ENCODE data around the gene CYTH3. TPM values are rescaled to one million over a fixed set of nuclear protein-coding genes. Genes with fewer than 3 reads are reported as not detected.

Gene CYTH3
- total RNA-seq, 2 donors from 2014 or later: 83.8 to 89.4 TPM

- Histone ChIP-seq H3K36me3 (no peaks in the 10 kb centered on the region), H3K27ac (no peak overlapping the region), H3K4me1 (ENCODE audit: control insufficient read depth in 1 of 2, low read depth in 2 of 2) (peaks cover 2 to 19% of the 10 kb centered on the region in 2 donors), H3K9me3 (no peaks in the 10 kb centered on the region), H3K27me3 (replicated peaks; ENCODE audit: insufficient read depth) (no peaks in the 10 kb centered on the region), H3K4me3 (no peak overlapping the region)
- ATAC-seq (ENCODE audit: insufficient number of reproducible peaks, low FRiP score, low read depth) (no peak), DNase-seq (ENCODE audit: low spot score) (no peak)
- TF ChIP-seq, protein P1, sequence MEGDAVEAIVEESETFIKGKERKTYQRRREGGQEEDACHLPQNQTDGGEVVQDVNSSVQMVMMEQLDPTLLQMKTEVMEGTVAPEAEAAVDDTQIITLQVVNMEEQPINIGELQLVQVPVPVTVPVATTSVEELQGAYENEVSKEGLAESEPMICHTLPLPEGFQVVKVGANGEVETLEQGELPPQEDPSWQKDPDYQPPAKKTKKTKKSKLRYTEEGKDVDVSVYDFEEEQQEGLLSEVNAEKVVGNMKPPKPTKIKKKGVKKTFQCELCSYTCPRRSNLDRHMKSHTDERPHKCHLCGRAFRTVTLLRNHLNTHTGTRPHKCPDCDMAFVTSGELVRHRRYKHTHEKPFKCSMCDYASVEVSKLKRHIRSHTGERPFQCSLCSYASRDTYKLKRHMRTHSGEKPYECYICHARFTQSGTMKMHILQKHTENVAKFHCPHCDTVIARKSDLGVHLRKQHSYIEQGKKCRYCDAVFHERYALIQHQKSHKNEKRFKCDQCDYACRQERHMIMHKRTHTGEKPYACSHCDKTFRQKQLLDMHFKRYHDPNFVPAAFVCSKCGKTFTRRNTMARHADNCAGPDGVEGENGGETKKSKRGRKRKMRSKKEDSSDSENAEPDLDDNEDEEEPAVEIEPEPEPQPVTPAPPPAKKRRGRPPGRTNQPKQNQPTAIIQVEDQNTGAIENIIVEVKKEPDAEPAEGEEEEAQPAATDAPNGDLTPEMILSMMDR (IDR thresholded peaks at IDR 0.05): no peak
These were observed 34.7 kb downstream of the CYTH3 start for GRCh38 chr7:6237730-6238129.

GRCh38 chr7:6237011-6237410, 35.4 kb downstream of the CYTH3 start:
- peaks cover 2 to 24% of the 10 kb centered on the region in 2 donors for H3K4me1 ChIP-seq (ENCODE audit: control insufficient read depth in 1 of 2, low read depth in 2 of 2)
- TF ChIP-seq, protein P1 (IDR thresholded peaks at IDR 0.05): no peak
- H3K27me3 ChIP-seq (replicated peaks; ENCODE audit: insufficient read depth): no peaks in the 10 kb centered on the region
- ATAC-seq (ENCODE audit: insufficient number of reproducible peaks, low FRiP score, low read depth) (no peak), DNase-seq (ENCODE audit: low spot score) (no peak)
- H3K27ac ChIP-seq: no peak overlapping the region
- no peak overlapping the region for H3K4me3 ChIP-seq
- no peaks in the 10 kb centered on the region for H3K36me3 ChIP-seq
- H3K9me3 ChIP-seq: no peaks in the 10 kb centered on the region

GRCh38 chr7:6235029-6235871, 37.2 kb downstream of the CYTH3 start:
- Histone ChIP-seq H3K4me1 (ENCODE audit: control insufficient read depth in 1 of 2, low read depth in 2 of 2) (peaks cover 2 to 26% of the 10 kb centered on the region in 2 donors), H3K36me3 (no peaks in the 10 kb centered on the region), H3K4me3 (no peak overlapping the region), H3K27me3 (replicated peaks; ENCODE audit: insufficient read depth) (no peaks in the 10 kb centered on the region), H3K27ac (no peak overlapping the region), H3K9me3 (no peaks in the 10 kb centered on the region)
- TF ChIP-seq, protein P1 (IDR thresholded peaks at IDR 0.05): no peak
- no peak for DNase-seq (ENCODE audit: low spot score)
- ATAC-seq (ENCODE audit: insufficient number of reproducible peaks, low FRiP score, low read depth): no peak

- no peak for ATAC-seq (ENCODE audit: insufficient number of reproducible peaks, low FRiP score, low read depth)
- H3K27me3 ChIP-seq (replicated peaks; ENCODE audit: insufficient read depth): no peaks in the 10 kb centered on the region
- no peaks in the 10 kb centered on the region for H3K9me3 ChIP-seq
- H3K27ac ChIP-seq: no peak overlapping the region
- no peaks in the 10 kb centered on the region for H3K36me3 ChIP-seq
- TF ChIP-seq, protein P1 (IDR thresholded peaks at IDR 0.05): no peak
- peaks cover 2 to 29% of the 10 kb centered on the region in 2 donors for H3K4me1 ChIP-seq (ENCODE audit: control insufficient read depth in 1 of 2, low read depth in 2 of 2)
- DNase-seq (ENCODE audit: low spot score): no peak
- no peak overlapping the region for H3K4me3 ChIP-seq
These were observed 38.0 kb downstream of the CYTH3 start for GRCh38 chr7:6234384-6234783.

DNA sequence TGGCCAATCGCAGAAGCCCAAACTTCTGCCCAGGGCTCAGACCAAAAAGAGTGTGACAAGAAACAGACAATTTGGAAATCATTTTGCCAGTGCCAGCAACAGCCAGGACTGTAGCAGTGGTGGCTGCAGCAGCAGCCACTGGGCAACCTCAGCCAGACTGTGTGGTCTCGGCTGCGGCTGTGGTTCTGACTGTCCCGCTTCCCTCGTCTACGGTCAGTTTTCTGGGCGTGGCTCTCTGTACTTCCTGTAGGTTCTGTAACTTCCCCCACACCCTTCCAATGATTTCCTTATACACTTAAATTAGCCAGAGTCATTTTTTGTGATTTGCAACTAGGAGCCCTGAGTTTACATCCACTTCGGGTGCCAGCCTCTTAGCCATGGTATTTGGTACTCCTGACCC, 39.9 kb downstream of the CYTH3 start:
- Histone ChIP-seq H3K4me1 (ENCODE audit: control insufficient read depth in 1 of 2, low read depth in 2 of 2) (peaks cover 17 to 48% of the 10 kb centered on the region in 2 donors), H3K27me3 (replicated peaks; ENCODE audit: insufficient read depth) (no peaks in the 10 kb centered on the region), H3K27ac (no peak overlapping the region), H3K9me3 (no peaks in the 10 kb centered on the region), H3K36me3 (no peaks in the 10 kb centered on the region), H3K4me3 (peak overlapping the region; percentile 13)
- TF ChIP-seq, protein P1 (IDR thresholded peaks at IDR 0.05): no peak
- no peak for DNase-seq (ENCODE audit: low spot score)
- ATAC-seq (ENCODE audit: insufficient number of reproducible peaks, low FRiP score, low read depth): no peak

All from thoracic aorta (tissue), 2 donors.